CD4-positive, alpha-beta T cell treated with Interleukin-4 for 4 hours (primary cell): ENCODE measurements around the gene B9D2.

ENCODE experiments used
- DNase-seq: peaks from one replicate; pipeline ENCODE4 v3.0.0-alpha.2; 2020

The B9D2 gene

DNA sequence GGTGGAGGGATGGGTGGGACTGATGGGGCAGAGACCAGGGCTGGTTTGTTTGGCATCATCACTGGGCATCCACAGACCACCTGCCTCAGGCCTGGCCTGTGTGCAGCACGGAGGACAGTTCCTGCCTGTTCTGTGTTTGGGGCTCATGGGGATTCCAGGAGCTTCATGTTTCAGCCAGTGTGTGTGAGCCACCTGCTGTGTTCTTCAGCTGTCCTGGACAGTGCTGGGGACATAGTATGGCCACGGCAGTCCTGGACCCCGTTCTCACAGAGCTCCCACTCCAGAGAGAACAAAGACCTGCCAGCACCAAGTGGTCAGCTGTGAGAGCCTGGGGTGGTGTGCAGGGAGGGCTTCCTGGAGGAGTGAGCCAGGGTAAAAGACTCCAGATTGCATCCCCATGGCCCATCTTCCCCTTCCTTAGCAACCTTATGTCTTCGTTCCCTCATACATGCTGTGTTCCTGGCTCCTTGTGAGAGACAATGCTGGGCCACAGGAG lies 55.9 kb downstream of the B9D2 start:
- DNase-seq: no peak

DNA sequence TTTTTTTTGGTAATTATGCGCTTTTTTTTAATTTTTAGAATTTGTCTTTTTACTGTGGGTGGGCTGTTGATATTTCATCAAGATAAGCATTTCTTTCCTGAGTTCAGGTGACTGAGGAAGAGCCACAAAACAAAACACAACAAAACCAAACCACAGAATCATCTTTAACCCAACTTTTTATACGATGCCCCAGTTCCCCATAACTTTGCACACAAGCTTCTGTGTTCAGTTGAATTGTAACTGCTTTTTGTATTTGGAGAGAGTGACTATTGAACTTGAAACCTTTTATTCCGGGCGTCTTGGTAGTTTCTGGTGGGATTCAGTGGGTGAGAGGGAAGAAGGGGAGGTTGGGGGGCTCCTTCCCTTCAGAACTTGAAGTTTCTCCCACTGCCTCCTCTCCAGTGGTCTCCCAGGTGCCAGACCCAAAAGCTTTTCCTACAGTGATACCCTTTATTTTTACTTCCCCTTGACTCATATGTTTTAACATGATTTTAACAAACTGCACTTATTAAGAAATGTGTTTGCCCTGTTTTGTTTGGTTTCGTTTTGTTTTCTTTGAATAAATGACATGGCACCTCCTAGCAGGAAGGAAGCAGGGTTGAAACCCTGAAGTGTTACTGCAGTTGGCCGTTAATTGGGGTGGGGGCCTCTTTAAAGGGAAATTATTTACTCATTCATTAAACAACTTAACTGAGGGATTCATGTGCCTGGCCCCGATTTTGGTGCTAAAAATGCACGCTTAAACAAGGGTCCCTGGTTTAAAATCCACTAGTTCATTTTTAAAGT lies 56.7 kb downstream of the B9D2 start:
- peak; percentile 83 for DNase-seq

DNA sequence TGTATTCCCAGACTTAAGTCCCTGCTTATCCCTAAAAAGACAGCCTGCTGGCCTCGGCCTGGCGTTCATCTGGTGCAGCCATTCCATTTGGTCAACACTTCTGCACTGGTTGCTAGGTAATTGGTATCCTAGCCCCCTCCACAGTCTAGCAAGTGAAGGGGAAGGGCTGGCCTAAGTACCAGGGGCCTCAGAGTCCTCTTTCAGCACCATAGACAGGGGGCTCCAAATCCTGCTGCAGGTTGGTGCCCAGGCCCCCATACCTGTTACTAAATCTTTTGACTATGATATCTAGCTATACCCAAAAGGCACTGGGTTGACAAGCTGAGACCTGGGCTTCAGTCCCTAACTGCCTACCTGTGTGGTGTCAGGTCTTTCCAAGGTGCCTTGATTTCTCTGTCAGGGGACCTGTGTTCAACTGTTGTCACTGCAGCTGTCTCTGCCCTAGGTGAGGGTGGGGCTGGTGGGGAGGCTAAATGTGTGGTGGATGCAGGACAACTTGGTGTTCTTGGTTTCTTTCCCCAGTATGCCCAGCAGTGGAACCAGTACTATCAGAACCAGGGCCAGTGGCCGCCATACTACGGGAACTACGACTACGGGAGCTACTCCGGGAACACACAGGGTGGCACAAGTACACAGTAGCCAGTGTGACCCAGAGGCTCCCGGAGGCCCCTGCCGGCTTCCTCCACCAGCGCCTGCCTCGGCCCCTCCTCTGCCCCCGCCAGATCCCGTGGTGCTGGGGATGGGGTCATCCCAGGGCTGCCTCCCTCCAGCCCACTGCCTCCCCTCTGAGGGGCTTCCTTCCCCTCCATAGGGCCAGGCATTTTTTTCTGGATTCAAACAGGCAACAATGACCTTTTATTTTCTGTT lies 57.8 kb downstream of the B9D2 start:
- no peak for DNase-seq

DNA sequence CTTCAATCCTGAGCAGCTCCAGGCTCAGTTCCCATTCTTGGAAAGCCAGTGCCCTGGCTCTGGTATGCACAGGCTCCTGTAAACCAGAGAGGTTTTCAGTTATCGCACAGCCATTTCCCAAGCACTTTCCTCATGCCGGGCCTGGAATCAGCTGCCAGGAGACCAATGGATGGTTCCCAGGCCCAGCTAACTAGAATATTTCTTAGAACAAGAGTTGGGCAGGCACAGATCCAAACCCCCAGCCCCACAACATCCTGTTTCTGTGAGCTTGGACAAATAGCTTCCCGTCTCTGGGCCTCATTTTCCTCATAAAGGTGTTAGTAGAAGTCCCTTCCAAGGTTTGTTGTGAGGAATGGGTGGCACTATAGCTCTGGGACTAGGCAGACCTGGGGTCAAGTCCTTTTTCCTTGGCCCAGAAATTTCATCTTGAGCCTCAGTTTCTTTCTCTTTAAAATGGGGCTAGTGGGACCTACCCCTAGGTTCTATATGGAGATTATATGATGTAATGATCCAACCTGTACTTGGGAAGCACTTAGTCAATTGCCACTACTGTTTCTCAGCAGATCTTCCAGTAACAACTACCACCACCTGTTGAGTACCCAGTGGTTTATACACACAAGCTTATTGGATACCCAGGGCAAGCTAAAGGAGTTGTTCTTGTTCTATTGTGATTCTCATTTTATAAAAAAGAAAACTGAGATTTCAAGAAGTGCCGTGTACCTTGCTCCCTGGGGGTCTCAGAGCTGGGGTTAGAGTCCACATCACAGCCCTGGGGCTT lies 59.1 kb downstream of the B9D2 start:
- DNase-seq: no peak
